Sigmoid colon (tissue), 7 donors: Measurements from ENCODE around the gene SEC61A1. TPM values are rescaled to one million over a fixed set of nuclear protein-coding genes. Genes with fewer than 3 reads are reported as not detected.

Source experiments
- DNase-seq: peaks from one replicate; pipeline ENCODE4 v3.0.0-alpha.2; 2019
- H3K27ac ChIP-seq, 4 donors: fragments of 200-600 bp; sonication (generic); one replicate each; pipeline ENCODE4 v1.5.1; 2016 to 2019; ENCODE audit warnings: mild to moderate bottlenecking in 1 of 4
- H3K27me3 ChIP-seq, 3 donors: fragments of 200-600 bp; sonication (generic); one replicate each; pipeline ENCODE4 v1.5.1; 2019; ENCODE audit warnings: mild to moderate bottlenecking in 1 of 3
- H3K36me3 ChIP-seq, 4 donors: fragments of 200-600 bp; sonication (generic); one replicate each; pipeline ENCODE4 v1.5.1; 2016 to 2019
- H3K4me1 ChIP-seq, 4 donors: fragments of 200-600 bp; sonication (generic); one replicate each; pipeline ENCODE4 v1.5.1; 2017 to 2019
- H3K4me3 ChIP-seq, 4 donors: fragments of 200-600 bp; sonication (generic); one replicate each; pipeline ENCODE4 v1.5.1; 2017 to 2019; ENCODE audit warnings: mild to moderate bottlenecking in 2 of 4, moderate library complexity in 1 of 4
- H3K9me3 ChIP-seq, 4 donors: fragments of 200-600 bp in 3 of 4; sonication (generic) in 3 of 4; one replicate each; pipeline versions ENCODE4 v1.5.1 to v1.6.1; 2013 to 2019
- EP300 ChIP-seq, 4 donors: sonication (generic); formaldehyde crosslinking; IDR thresholded peaks; one replicate each; pipeline ENCODE4 v1.6.1; 2017; ENCODE audit warnings: antibody characterized with exemption in 4 of 4
- POLR2A ChIP-seq, 2 donors: fragments of 450-650 bp; IDR thresholded peaks; one replicate each; pipeline ENCODE4 v1.6.1; 2016; ENCODE audit warnings: antibody characterized with exemption in 2 of 2, mild to moderate bottlenecking in 2 of 2, moderate library complexity in 2 of 2
- POLR2AphosphoS5 ChIP-seq, 4 donors: sonication (generic); formaldehyde crosslinking; IDR thresholded peaks; one replicate each; pipeline ENCODE4 v1.6.1; 2017; ENCODE audit warnings: antibody characterized with exemption in 4 of 4
- WGBS, 2 donors: extraction: QIAGEN DNeasy Blood & Tissue Kit; methylation state at CpG; one replicate each; pipeline ENCODE4 v1.1.7; 2013; 5-methylcytosine and 5-hydroxymethylcytosine counted together
- intact Hi-C: fragments of 100-400 bp; cut with DNase I; formaldehyde crosslinking; loops from one replicate; pipeline ENCODE4 v1.15.1; 2023
- polyA plus RNA-seq, 3 donors: library from polyadenylated mRNA; stranded (reverse); fragments of 200-250 nt; gene quantifications; one replicate each; pipeline ENCODE4 v1.2.3, GENCODE V29; 2013
- total RNA-seq, 4 donors: library from RNA; depleted of rRNA; stranded (reverse); fragments of >200 nt; gene quantifications; one replicate each; pipeline ENCODE4 v1.1.0, GENCODE V29; 2016
- TF ChIP-seq, protein P1 (sequence below), 4 experiments: fragments of 450-650 bp in 3 of 4; fragments of 200-600 bp in 1 of 4; IDR thresholded peaks; one replicate each; pipeline ENCODE4 v1.5.1; 2016 to 2019; ENCODE audit warnings: antibody characterized with exemption in 4 of 4, mild to moderate bottlenecking in 3 of 4, moderate library complexity in 2 of 4
- donor health status: healthy with polysubstance abuse.
- donor health status: Bipolar disorder and iron deficiency.
- donor health status: healthy.

SEC61A1 gene
- total and polyA plus RNA-seq, 7 donors: 17.4 to 152 (median 62.8) TPM

DNA sequence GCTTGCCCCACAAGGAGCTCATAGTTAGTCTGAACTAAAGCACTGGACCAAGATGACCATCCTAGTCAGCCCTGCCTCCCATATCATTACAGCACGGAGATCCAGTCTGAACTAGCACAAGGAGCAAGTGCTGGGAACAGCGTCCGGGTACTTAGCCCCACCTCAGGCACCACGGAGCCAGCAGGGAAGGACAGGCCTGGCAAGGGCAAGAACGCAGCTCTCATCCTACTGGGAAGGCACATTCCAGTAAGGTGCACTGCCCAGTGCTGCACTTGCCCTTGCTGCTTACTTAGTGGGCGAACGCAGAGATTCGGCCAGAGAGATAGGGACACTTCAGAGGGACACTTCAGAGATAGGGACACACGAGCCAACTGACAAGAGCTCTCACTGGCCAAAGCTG, 27.6 kb downstream of the SEC61A1 start:
- no peaks in the 10 kb centered on the region for H3K9me3 ChIP-seq
- intact Hi-C loops: loop anchor here (5.0 kb wide), 3 partner anchors 42 to 527 kb away; partner anchors contain the start of gene RUVBL1
- peak; percentile 36 for DNase-seq
- TF ChIP-seq POLR2A (IDR thresholded peaks at IDR 0.05) (no peak), EP300 (IDR thresholded peaks at IDR 0.05) (no peak), POLR2AphosphoS5 (IDR thresholded peaks at IDR 0.05) (no peak)
- TF ChIP-seq, protein P1, sequence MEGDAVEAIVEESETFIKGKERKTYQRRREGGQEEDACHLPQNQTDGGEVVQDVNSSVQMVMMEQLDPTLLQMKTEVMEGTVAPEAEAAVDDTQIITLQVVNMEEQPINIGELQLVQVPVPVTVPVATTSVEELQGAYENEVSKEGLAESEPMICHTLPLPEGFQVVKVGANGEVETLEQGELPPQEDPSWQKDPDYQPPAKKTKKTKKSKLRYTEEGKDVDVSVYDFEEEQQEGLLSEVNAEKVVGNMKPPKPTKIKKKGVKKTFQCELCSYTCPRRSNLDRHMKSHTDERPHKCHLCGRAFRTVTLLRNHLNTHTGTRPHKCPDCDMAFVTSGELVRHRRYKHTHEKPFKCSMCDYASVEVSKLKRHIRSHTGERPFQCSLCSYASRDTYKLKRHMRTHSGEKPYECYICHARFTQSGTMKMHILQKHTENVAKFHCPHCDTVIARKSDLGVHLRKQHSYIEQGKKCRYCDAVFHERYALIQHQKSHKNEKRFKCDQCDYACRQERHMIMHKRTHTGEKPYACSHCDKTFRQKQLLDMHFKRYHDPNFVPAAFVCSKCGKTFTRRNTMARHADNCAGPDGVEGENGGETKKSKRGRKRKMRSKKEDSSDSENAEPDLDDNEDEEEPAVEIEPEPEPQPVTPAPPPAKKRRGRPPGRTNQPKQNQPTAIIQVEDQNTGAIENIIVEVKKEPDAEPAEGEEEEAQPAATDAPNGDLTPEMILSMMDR (IDR thresholded peaks at IDR 0.05): no peak
- peaks cover 0 to 4% (median 0%) of the 10 kb centered on the region in 3 donors for H3K27me3 ChIP-seq
- H3K4me1 ChIP-seq: peaks cover 0 to 51% (median 47%) of the 10 kb centered on the region in 4 donors
- WGBS, 2 donors: 90 to 95% methylated on average over 9 of the region's 9 CpGs
- no peak overlapping the region for H3K27ac ChIP-seq
- H3K4me3 ChIP-seq: no peak overlapping the region
- H3K36me3 ChIP-seq: peaks cover 0 to 24% (median 6%) of the 10 kb centered on the region in 4 donors

DNA sequence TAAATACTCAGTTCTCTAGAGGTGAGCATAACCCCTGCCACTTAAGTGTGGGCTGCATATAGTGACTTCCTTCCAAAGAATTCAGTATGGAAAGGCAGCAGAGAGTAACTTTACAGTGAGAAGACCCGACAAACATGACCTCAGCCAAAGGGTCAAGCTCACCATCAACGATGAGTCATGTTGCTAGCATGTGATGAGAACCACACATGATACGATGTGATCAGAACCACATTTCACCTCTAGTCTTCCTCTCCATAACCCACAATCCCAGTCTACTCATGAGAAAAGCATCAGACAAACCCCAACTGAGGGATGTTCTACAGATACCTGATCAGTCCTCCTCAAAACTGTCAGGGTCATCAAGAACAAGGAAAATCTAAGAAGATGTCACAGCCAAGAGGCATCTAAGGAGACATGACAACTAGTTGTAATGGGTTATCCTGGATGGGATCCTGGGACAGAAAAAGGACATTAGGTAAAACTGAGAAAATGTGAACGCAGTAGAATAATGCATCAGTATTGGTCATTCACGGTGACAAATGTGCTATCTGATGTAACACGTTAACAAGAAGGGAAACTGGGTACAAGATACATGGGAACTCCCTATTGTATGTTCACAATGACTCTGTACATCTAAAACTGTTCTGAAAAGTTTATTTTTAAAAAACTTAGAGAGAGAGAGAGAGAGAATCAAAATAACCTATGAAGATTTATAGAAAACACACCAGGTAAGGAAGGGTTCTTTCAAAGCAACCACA, 28.3 kb downstream of the SEC61A1 start:
- 81 to 86% methylated on average over 6 of the region's 6 CpGs for WGBS, 2 donors
- TF ChIP-seq EP300 (IDR thresholded peaks at IDR 0.05) (no peak), POLR2A (IDR thresholded peaks at IDR 0.05) (no peak), POLR2AphosphoS5 (IDR thresholded peaks at IDR 0.05) (no peak)
- TF ChIP-seq, protein P1 (IDR thresholded peaks at IDR 0.05): no peak
- Histone ChIP-seq H3K4me3 (no peak overlapping the region), H3K9me3 (no peaks in the 10 kb centered on the region), H3K36me3 (peaks cover 0 to 24% (median 6%) of the 10 kb centered on the region in 4 donors), H3K4me1 (peaks cover 0 to 53% (median 47%) of the 10 kb centered on the region in 4 donors), H3K27me3 (peaks cover 0 to 4% (median 0%) of the 10 kb centered on the region in 3 donors), H3K27ac (no peak overlapping the region)
- no peak for DNase-seq
- intact Hi-C loops: no loop called here

DNA sequence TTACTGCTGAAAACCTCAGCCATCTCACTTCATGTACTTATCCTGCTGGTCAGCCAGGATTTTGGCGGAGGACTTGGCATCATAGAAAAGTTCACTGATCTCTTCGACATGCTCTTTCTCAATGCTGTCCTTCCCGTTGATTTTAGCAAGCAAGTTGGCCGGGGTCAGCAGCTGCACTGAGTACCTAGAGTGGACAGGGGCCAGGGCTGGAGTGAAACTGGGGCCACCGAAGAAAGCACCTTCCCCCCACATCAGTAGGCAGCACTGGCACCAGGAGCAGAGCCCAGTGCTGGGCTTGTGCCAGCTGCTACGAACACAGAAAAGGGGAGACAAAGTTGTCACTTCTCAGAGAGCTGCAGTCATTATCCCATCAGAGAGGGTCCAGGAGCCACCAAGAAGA, 29.0 kb downstream of the SEC61A1 start:
- Histone ChIP-seq H3K4me3 (no peak overlapping the region), H3K27me3 (peaks cover 0 to 4% (median 0%) of the 10 kb centered on the region in 3 donors), H3K9me3 (no peaks in the 10 kb centered on the region), H3K27ac (no peak overlapping the region), H3K36me3 (peaks cover 0 to 24% (median 6%) of the 10 kb centered on the region in 4 donors), H3K4me1 (peaks cover 0 to 54% (median 46%) of the 10 kb centered on the region in 4 donors)
- TF ChIP-seq POLR2A (IDR thresholded peaks at IDR 0.05) (no peak), POLR2AphosphoS5 (IDR thresholded peaks at IDR 0.05) (no peak)
- TF ChIP-seq, protein P1 (IDR thresholded peaks at IDR 0.05): no peak
- peak; percentile 28 for DNase-seq
- intact Hi-C loops: no loop called here
- WGBS, 2 donors: 69 to 87% methylated on average over 6 of the region's 6 CpGs

DNA sequence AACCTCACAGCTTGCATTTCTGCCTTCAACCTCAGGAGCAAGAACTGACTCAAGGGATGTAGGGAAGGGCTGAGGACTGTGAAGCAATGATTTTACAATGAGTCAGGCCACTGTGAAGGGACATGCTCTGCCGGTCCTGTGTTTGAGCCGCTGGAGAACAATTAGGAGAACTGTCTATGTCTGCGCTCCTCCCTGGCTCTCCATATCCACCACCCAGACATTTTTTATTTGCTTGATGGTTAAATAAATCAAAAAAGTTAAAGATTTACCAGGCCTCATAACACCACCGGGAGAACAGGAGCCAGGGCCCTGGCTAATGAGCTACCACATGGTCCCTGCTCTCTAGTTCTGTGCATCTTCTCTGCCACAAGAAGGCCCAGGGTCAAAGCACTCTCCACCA, 29.6 kb downstream of the SEC61A1 start:
- Histone ChIP-seq H3K9me3 (no peaks in the 10 kb centered on the region), H3K36me3 (peaks cover 0 to 26% (median 6%) of the 10 kb centered on the region in 4 donors), H3K4me3 (no peak overlapping the region), H3K27me3 (peaks cover 0 to under 1% (median 0%) of the 10 kb centered on the region in 3 donors), H3K4me1 (peaks cover 0 to 53% (median 41%) of the 10 kb centered on the region in 4 donors), H3K27ac (no peak overlapping the region)
- peak; percentile 15 for DNase-seq
- intact Hi-C loops: no loop called here
- WGBS, 2 donors: 21 to 68% methylated on average over 4 of the region's 4 CpGs
- TF ChIP-seq POLR2A (IDR thresholded peaks at IDR 0.05): no peak
- no peak for TF ChIP-seq POLR2AphosphoS5 (IDR thresholded peaks at IDR 0.05)
- no peak for TF ChIP-seq EP300 (IDR thresholded peaks at IDR 0.05)
- TF ChIP-seq, protein P1 (IDR thresholded peaks at IDR 0.05): no peak
